SIG-M5 treated with dmso at 0.1 percent for 504 hours (cell line): ENCODE measurements around the gene FAM107B.
A peak's percentile ranks its signal among the peaks of the same experiment; 100 is the strongest.
"Not testable (repeated sequence)": the region's sequence is repeated elsewhere in the genome, so short reads cannot be mapped to it uniquely, and the experiment has no call there.

Source experiments
- DNase-seq: peaks from one replicate; lab custom pipeline; 2025; ENCODE audit not compliant: unreplicated experiment; lab: John Stamatoyannopoulos, UW

Gene FAM107B

GRCh38 chr10:14696821-14697220, 77.9 kb downstream of the FAM107B start:
- no peak for DNase-seq

- peak; percentile 5 for DNase-seq
Observed at GRCh38 chr10:14695847-14696480, 78.7 kb downstream of the FAM107B start.

- no peak for DNase-seq
Observed at GRCh38 chr10:14693891-14694290, 80.8 kb downstream of the FAM107B start.

GRCh38 chr10:14692344-14693076, 82.2 kb downstream of the FAM107B start:
- DNase-seq, result no peak

- no peak for DNase-seq
Observed at GRCh38 chr10:14691359-14691758, 83.3 kb downstream of the FAM107B start.

- no peak for DNase-seq
Observed at GRCh38 chr10:14688606-14689005, 86.1 kb downstream of the FAM107B start.

GRCh38 chr10:14688189-14688588, 86.5 kb downstream of the FAM107B start:
- DNase-seq, result not testable (repeated sequence)

- DNase-seq, result no peak
Observed at GRCh38 chr10:14687340-14687739, 87.4 kb downstream of the FAM107B start.

- DNase-seq, result no peak
Observed at GRCh38 chr10:14686356-14686755, 88.3 kb downstream of the FAM107B start.

GRCh38 chr10:14684354-14684753, 90.3 kb downstream of the FAM107B start:
- no peak for DNase-seq

GRCh38 chr10:14683256-14683655, 91.4 kb downstream of the FAM107B start:
- DNase-seq, result no peak

- no peak for DNase-seq
Observed at GRCh38 chr10:14681802-14682201, 92.9 kb downstream of the FAM107B start.

GRCh38 chr10:14681305-14681704, 93.4 kb downstream of the FAM107B start:
- DNase-seq, result no peak

GRCh38 chr10:14678637-14679036, 96.1 kb downstream of the FAM107B start:
- no peak for DNase-seq

- DNase-seq, result no peak
Observed at GRCh38 chr10:14676732-14677131, 98.0 kb downstream of the FAM107B start.

GRCh38 chr10:14674376-14675050, 100.2 kb downstream of the FAM107B start:
- DNase-seq, result no peak

- DNase-seq, result no peak
Observed at GRCh38 chr10:14673189-14673861, 101.4 kb downstream of the FAM107B start.

- no peak for DNase-seq
Observed at GRCh38 chr10:14671386-14671831, 103.3 kb downstream of the FAM107B start.

- DNase-seq, result no peak
Observed at GRCh38 chr10:14670551-14671240, 104.0 kb downstream of the FAM107B start.

GRCh38 chr10:14669576-14669975, 105.1 kb downstream of the FAM107B start:
- no peak for DNase-seq

- DNase-seq, result no peak
Observed at GRCh38 chr10:14667781-14668180, 106.9 kb downstream of the FAM107B start.
